CMK (cell line): Measurements from ENCODE around the gene APOBEC4.
"Not testable (repeated sequence)": the region's sequence is repeated elsewhere in the genome, so short reads cannot be mapped to it uniquely, and the experiment has no call there.

Experiments
- DNase-seq: peaks from one replicate; pipeline ENCODE4 v3.0.0-alpha.2; 2010; ENCODE audit warnings: low read depth

Gene APOBEC4

GRCh38 chr1:183652547-183653461, at the start of gene APOBEC4:
TSS of gene APOBEC4 (minus strand) at chr1:183653316. CDS start at chr1:183648781, 4,535 bp downstream.
- DNase-seq: no peak

- DNase-seq: no peak
Measured at GRCh38 chr1:183702813-183703198, 49.7 kb upstream of the APOBEC4 start.

- DNase-seq: no peak
Measured at GRCh38 chr1:183702087-183702812, 49.1 kb upstream of the APOBEC4 start.

- no peak for DNase-seq
Measured at GRCh38 chr1:183699616-183700160, 46.6 kb upstream of the APOBEC4 start.

GRCh38 chr1:183697814-183698590, 44.9 kb upstream of the APOBEC4 start:
- DNase-seq: no peak

GRCh38 chr1:183696981-183697380, 43.9 kb upstream of the APOBEC4 start:
- DNase-seq: no peak

- DNase-seq: no peak
Measured at GRCh38 chr1:183694755-183695154, 41.6 kb upstream of the APOBEC4 start.

GRCh38 chr1:183694066-183694465, 41.0 kb upstream of the APOBEC4 start:
- no peak for DNase-seq

- no peak for DNase-seq
Measured at GRCh38 chr1:183693521-183693920, 40.4 kb upstream of the APOBEC4 start.

GRCh38 chr1:183689762-183690204, 36.7 kb upstream of the APOBEC4 start:
- no peak for DNase-seq

- no peak for DNase-seq
Measured at GRCh38 chr1:183688341-183689060, 35.4 kb upstream of the APOBEC4 start.

GRCh38 chr1:183687546-183688304, 34.6 kb upstream of the APOBEC4 start:
- no peak for DNase-seq

GRCh38 chr1:183686229-183686628, 33.1 kb upstream of the APOBEC4 start:
- no peak for DNase-seq

GRCh38 chr1:183685112-183685713, 32.1 kb upstream of the APOBEC4 start:
- peak; percentile 38 for DNase-seq

- not testable (repeated sequence) for DNase-seq
Measured at GRCh38 chr1:183679363-183679762, 26.2 kb upstream of the APOBEC4 start.

- DNase-seq: no peak
Measured at GRCh38 chr1:183678819-183679218, 25.7 kb upstream of the APOBEC4 start.

- no peak for DNase-seq
Measured at GRCh38 chr1:183676586-183677189, 23.6 kb upstream of the APOBEC4 start.

- DNase-seq: no peak
Measured at GRCh38 chr1:183675883-183676585, 22.9 kb upstream of the APOBEC4 start.

- DNase-seq: no peak
Measured at GRCh38 chr1:183675381-183675780, 22.3 kb upstream of the APOBEC4 start.
